ENCODE measurements around the gene PTPRR.

The PTPRR gene

DNA sequence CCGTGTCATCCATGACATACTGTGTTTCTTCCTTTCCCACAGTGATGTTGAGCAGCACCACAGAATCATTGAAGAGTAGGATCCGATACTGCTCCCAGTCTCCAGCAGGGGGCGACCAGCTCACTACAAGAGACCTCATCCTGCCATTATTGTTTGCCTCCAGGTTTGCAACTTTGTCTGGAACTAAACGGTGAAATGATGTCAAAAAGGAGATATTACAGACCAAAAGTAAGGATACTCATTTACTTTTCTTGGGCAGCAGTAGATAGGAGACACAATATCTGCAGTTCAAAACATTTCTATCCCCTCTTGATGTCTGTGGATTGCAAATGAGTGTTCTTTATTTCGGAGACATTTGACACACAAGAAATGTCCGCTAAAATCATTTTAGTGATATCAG, 330.5 kb downstream of the PTPRR start:
- peak; percentile 47 for DNase-seq
